ENCODE data around the gene NRXN3. TPM values are rescaled to one million over a fixed set of nuclear protein-coding genes. Genes with fewer than 3 reads are reported as not detected.

The NRXN3 gene
- polyA plus RNA-seq, 1 of the 3 experiments (the other 2 are of a cell fraction): 1.6 TPM

GRCh38 chr14:79298373-79298772, 1128.2 kb downstream of the NRXN3 start:
- TF ChIP-seq ZBTB33 (IDR thresholded peaks at IDR 0.05; ENCODE audit: borderline replicate concordance, low read depth) (no peak), REST (IDR thresholded peaks at IDR 0.05; ENCODE audit: low read depth, low read length) (no peak), MAX (IDR thresholded peaks at IDR 0.05; ENCODE audit: low read depth) (no peak), CTCF (IDR thresholded peaks at IDR 0.05) (no peak), USF1 (IDR thresholded peaks at IDR 0.05; ENCODE audit: borderline replicate concordance, low read depth) (no peak), YY1 (IDR thresholded peaks at IDR 0.05; ENCODE audit: low read depth) (no peak), JUND (IDR thresholded peaks at IDR 0.05) (no peak)
- WGBS (ENCODE audit: low lambda C conversion rate): 48% methylated on average over 4 of the region's 4 CpGs
- Histone ChIP-seq H3K36me3 (replicated peaks in 1 of 2; ENCODE audit: control insufficient read depth in 1 of 2, insufficient read depth in 2 of 2, low read length in 1 of 2) (no peaks in the 10 kb centered on the region), H3K4me3 (ENCODE audit: low read depth in 2 of 2, low read length in 1 of 2) (no peak overlapping the region), H3K9ac (no peak overlapping the region), H3K4me1 (ENCODE audit: control insufficient read depth in 1 of 2, insufficient read depth in 2 of 2, low read depth in 1 of 2, low read length in 1 of 2) (no peaks in the 10 kb centered on the region; a peak in 1 of 4 replicates), H3K27ac (ENCODE audit: low read depth in 2 of 2, low read length in 1 of 2) (no peak overlapping the region), H4K20me1 (ENCODE audit: insufficient read depth) (no peaks in the 10 kb centered on the region), H3K9me3 (no peaks in the 10 kb centered on the region), H3K27me3 (ENCODE audit: insufficient read depth) (no peaks in the 10 kb centered on the region), H3F3A (replicated peaks; ENCODE audit: insufficient read depth) (no peaks in the 10 kb centered on the region), H3K4me2 (no peak overlapping the region), H3K9me2 (no peaks in the 10 kb centered on the region), H3K79me2 (ENCODE audit: insufficient read depth) (no peaks in the 10 kb centered on the region), H2AFZ (ENCODE audit: low read depth) (no peak overlapping the region)
- no peak for DNase-seq
- CTCF ChIA-PET: no interaction called here
- POLR2A ChIA-PET: no interaction called here

- POLR2A ChIA-PET: no interaction called here
- no peak overlapping the region for H3K27ac ChIP-seq (ENCODE audit: low read depth in 2 of 2, low read length in 1 of 2)
- no peak overlapping the region for H3K4me3 ChIP-seq (ENCODE audit: low read depth in 2 of 2, low read length in 1 of 2)
- no peaks in the 10 kb centered on the region; a peak in 1 of 4 replicates for H3K4me1 ChIP-seq (ENCODE audit: control insufficient read depth in 1 of 2, insufficient read depth in 2 of 2, low read depth in 1 of 2, low read length in 1 of 2)
- no peaks in the 10 kb centered on the region for H3K79me2 ChIP-seq (ENCODE audit: insufficient read depth)
- no peak overlapping the region for H3K4me2 ChIP-seq
- no peaks in the 10 kb centered on the region for H3K9me2 ChIP-seq
- no peak for TF ChIP-seq RAD21 (IDR thresholded peaks at IDR 0.05; ENCODE audit: low read length)
- no peak for TF ChIP-seq YY1 (IDR thresholded peaks at IDR 0.05; ENCODE audit: low read depth)
- TF ChIP-seq RCOR1 (IDR thresholded peaks at IDR 0.05; ENCODE audit: low read length): no peak
- no peak for TF ChIP-seq USF1 (IDR thresholded peaks at IDR 0.05; ENCODE audit: borderline replicate concordance, low read depth)
- H2AFZ ChIP-seq (ENCODE audit: low read depth): no peak overlapping the region
- DNase-seq: no peak
- H3K36me3 ChIP-seq (replicated peaks in 1 of 2; ENCODE audit: control insufficient read depth in 1 of 2, insufficient read depth in 2 of 2, low read length in 1 of 2): no peaks in the 10 kb centered on the region
- no peaks in the 10 kb centered on the region for H3K27me3 ChIP-seq (ENCODE audit: insufficient read depth)
- no peaks in the 10 kb centered on the region for H3F3A ChIP-seq (replicated peaks; ENCODE audit: insufficient read depth)
- H3K9ac ChIP-seq: no peak overlapping the region
- H4K20me1 ChIP-seq (ENCODE audit: insufficient read depth): no peaks in the 10 kb centered on the region
- 50% methylated on average over 1 of the region's 1 CpG for WGBS (ENCODE audit: low lambda C conversion rate)
- H3K9me3 ChIP-seq: no peaks in the 10 kb centered on the region
- CTCF ChIA-PET: no interaction called here
These were observed 1129.0 kb downstream of the NRXN3 start for GRCh38 chr14:79299162-79299561.

All from SK-N-SH (cell line).